GM23248 (cell line): Measurements from ENCODE around the gene MADCAM1.

Source experiments
- EZH2 ChIP-seq: fragments of 200-600 bp; sonication (generic); IDR thresholded peaks from 2 replicates; pipeline ENCODE4 v1.6.1; 2018; ENCODE audit warnings: antibody characterized with exemption, mild to moderate bottlenecking; ENCODE audit not compliant: insufficient read depth, poor library complexity, severe bottlenecking
- EZH2phosphoT487 ChIP-seq: fragments of 200-600 bp; sonication (generic); IDR thresholded peaks from 2 replicates; pipeline ENCODE4 v1.6.1; 2018; ENCODE audit warnings: antibody characterized with exemption, moderate library complexity, mild to moderate bottlenecking, low read depth; ENCODE audit not compliant: insufficient read depth

DNA sequence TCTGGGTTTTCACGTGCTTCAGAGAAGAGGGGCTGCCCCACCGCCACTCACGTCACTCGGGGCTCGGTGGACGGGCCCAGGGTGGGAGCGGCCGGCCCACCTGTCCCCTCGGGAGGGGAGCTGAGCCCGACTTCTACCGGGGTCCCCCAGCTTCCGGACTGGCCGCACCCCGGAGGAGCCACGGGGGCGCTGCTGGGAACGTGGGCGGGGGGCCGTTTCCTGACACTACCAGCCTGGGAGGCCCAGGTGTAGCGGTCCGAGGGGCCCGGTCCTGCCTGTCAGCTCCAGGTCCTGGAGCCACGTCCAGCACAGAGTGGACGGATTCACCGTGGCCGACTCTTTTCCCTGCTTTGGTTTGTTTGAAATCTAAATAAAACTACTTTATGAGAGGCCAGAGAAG is 45.4 kb downstream of the MADCAM1 start:
- no peak for TF ChIP-seq EZH2
- no peak for TF ChIP-seq EZH2phosphoT487
